ENCODE measurements around the gene ZNF230. TPM values are rescaled to one million over a fixed set of nuclear protein-coding genes. Genes with fewer than 3 reads are reported as not detected.

ZNF230 gene
- total and polyA plus RNA-seq, 7 donors = 0.25 to 1.8 (median 1.0) TPM

DNA sequence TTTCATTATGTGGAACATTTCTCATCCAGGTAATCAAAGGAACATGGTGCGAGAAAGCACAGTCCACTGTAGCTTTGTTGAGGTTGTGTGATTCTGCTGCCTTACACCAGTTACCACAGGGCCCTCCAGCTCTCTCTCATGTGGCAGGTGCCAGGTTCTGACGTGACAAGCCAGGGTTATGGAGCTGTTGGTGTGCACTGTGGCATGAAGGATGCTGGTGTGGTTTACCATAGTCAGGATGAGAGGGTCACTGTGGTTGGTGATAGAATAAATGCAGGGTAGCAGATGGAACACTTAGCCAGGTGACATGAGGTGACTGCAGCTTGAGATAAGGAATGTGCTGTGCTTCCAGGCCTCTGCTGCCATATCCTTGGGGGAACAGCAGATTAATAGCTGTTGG lies 56.5 kb downstream of the ZNF230 start:
- ATAC-seq (no peak), DNase-seq (no peak)
- WGBS, 3 donors = 91 to 98% (median 93%) methylated on average over 2 of the region's 2 CpGs
- TF ChIP-seq, protein P1, sequence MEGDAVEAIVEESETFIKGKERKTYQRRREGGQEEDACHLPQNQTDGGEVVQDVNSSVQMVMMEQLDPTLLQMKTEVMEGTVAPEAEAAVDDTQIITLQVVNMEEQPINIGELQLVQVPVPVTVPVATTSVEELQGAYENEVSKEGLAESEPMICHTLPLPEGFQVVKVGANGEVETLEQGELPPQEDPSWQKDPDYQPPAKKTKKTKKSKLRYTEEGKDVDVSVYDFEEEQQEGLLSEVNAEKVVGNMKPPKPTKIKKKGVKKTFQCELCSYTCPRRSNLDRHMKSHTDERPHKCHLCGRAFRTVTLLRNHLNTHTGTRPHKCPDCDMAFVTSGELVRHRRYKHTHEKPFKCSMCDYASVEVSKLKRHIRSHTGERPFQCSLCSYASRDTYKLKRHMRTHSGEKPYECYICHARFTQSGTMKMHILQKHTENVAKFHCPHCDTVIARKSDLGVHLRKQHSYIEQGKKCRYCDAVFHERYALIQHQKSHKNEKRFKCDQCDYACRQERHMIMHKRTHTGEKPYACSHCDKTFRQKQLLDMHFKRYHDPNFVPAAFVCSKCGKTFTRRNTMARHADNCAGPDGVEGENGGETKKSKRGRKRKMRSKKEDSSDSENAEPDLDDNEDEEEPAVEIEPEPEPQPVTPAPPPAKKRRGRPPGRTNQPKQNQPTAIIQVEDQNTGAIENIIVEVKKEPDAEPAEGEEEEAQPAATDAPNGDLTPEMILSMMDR (IDR thresholded peaks at IDR 0.05) = no peak
- Histone ChIP-seq H3K36me3 (ENCODE audit: insufficient read depth in 1 of 2, low read depth in 1 of 2) (peaks cover 32 to 83% of the 10 kb centered on the region in 2 donors), H3K27me3 (ENCODE audit: insufficient read depth in 3 of 3, low read length in 2 of 3) (no peaks in the 10 kb centered on the region), H3K4me3 (no peak overlapping the region), H3K9me3 (peaks cover 36% of the 10 kb centered on the region), H3K4me1 (no peaks in the 10 kb centered on the region), H3K27ac (no peak overlapping the region)
- intact Hi-C loops (cut with DNase I) = loop anchor here (10.0 kb wide), 2 partner anchors 56 to 246 kb away; partner anchors contain the start of genes ZNF225 (in 1 of the 2) and ZNF235 (in 1 of the 2)

DNA sequence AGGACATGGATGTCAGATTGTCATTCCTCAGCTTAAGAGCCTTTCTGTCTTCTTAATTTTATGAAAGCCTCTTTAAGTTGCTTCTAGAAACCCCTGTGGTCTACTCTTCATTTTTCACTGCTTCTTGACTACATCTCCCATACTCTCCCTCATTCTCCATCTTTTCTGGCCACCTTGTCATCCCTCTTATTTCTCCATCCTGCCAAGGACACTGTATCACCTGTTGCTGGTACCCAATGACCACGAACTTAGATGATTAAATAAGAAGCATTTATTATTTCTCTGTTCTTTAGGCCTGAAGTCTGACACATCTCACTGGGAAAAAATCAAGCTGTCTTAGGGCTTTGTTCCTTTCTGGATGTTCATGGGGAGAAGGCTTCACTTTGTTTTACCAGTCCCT lies 58.3 kb downstream of the ZNF230 start:
- Histone ChIP-seq H3K27ac (no peak overlapping the region), H3K4me1 (no peaks in the 10 kb centered on the region), H3K27me3 (ENCODE audit: insufficient read depth in 3 of 3, low read length in 2 of 3) (no peaks in the 10 kb centered on the region), H3K36me3 (ENCODE audit: insufficient read depth in 1 of 2, low read depth in 1 of 2) (peaks cover 32 to 83% of the 10 kb centered on the region in 2 donors), H3K9me3 (peaks cover 46% of the 10 kb centered on the region), H3K4me3 (no peak overlapping the region)
- intact Hi-C loops (cut with DNase I) = no loop called here
- ATAC-seq (no peak), DNase-seq (no peak)
- 89 to 100% (median 95%) methylated on average over 1 of the region's 1 CpG for WGBS, 3 donors
- TF ChIP-seq, protein P1 (IDR thresholded peaks at IDR 0.05) = no peak

Other genes starting within 250 kb of the ZNF230 start
- 10 to 100 TPM; 11.6 to 27.1 (median 15.1) TPM for gene SMG9, start 248.0 kb upstream of the ZNF230 start, total RNA-seq
- 10 to 100 TPM; 10.1 to 29.1 (median 13.7) TPM for gene SMG9, start 248.0 kb upstream of the ZNF230 start, polyA plus RNA-seq
- under 1 TPM; 0.26 to 0.89 (median 0.40) TPM for gene KCNN4, start 222.0 kb upstream of the ZNF230 start, total RNA-seq
- under 1 TPM; 0.09 to 0.43 (median 0.21) TPM for gene KCNN4, start 222.0 kb upstream of the ZNF230 start, polyA plus RNA-seq
- gene LYPD5, start 200.5 kb upstream of the ZNF230 start, total RNA-seq = under 1 TPM; 0.23 to 0.79 (median 0.58) TPM
- under 1 TPM; 0.22 to 0.27 (median 0.26) TPM for gene LYPD5, start 200.5 kb upstream of the ZNF230 start, polyA plus RNA-seq
- gene ZNF283, start 175.6 kb upstream of the ZNF230 start, total RNA-seq = 1 to 10 TPM; 3.1 to 8.7 (median 4.6) TPM
- 1 to 10 TPM in 2 of 3 donors, under 1 TPM in 1; 0.79 to 7.8 (median 1.0) TPM for gene ZNF283, start 175.6 kb upstream of the ZNF230 start, polyA plus RNA-seq
- gene ZNF404, start 119.0 kb upstream of the ZNF230 start, total RNA-seq = 1 to 10 TPM in 2 of 4 donors, under 1 TPM in 2; 0.67 to 2.2 (median 1.3) TPM
- 1 to 10 TPM in 1 of 3 donors, under 1 TPM in 2; 0.27 to 3.8 (median 0.76) TPM for gene ZNF404, start 119.0 kb upstream of the ZNF230 start, polyA plus RNA-seq
- 1 to 10 TPM; 3.5 to 9.5 (median 4.9) TPM for gene ZNF45, start 67.7 kb upstream of the ZNF230 start, total RNA-seq
- gene ZNF45, start 67.7 kb upstream of the ZNF230 start, polyA plus RNA-seq = 1 to 10 TPM; 2.0 to 7.2 (median 2.3) TPM
- gene ZNF221, start 51.7 kb upstream of the ZNF230 start, total RNA-seq = 1 to 10 TPM in 2 of 4 donors, under 1 TPM in 2; 0.54 to 2.5 (median 1.2) TPM
- gene ZNF221, start 51.7 kb upstream of the ZNF230 start, polyA plus RNA-seq = under 1 TPM; 0.23 to 0.93 (median 0.75) TPM
- 1 to 10 TPM; 1.5 to 4.0 (median 2.5) TPM for gene ZNF155, start 18.8 kb upstream of the ZNF230 start, total RNA-seq
- 1 to 10 TPM; 1.5 to 2.3 (median 1.6) TPM for gene ZNF155, start 18.8 kb upstream of the ZNF230 start, polyA plus RNA-seq
- 1 to 10 TPM in 3 of 4 donors, under 1 TPM in 1; 0.47 to 1.9 (median 1.6) TPM for gene ZNF222, start 22.4 kb downstream of the ZNF230 start, total RNA-seq
- 1 to 10 TPM; 2.1 to 4.0 (median 2.4) TPM for gene ZNF222, start 22.4 kb downstream of the ZNF230 start, polyA plus RNA-seq
- gene ZNF223, start 49.1 kb downstream of the ZNF230 start, total RNA-seq = 1 to 10 TPM in 1 of 4 donors, under 1 TPM in 3; 0.19 to 1.5 (median 0.64) TPM
- 1 to 10 TPM; 1.4 to 2.3 (median 1.6) TPM for gene ZNF223, start 49.1 kb downstream of the ZNF230 start, polyA plus RNA-seq
- 1 to 10 TPM in 2 of 4 donors, under 1 TPM in 2; 0.66 to 1.1 (median 0.91) TPM for gene ZNF284, start 69.2 kb downstream of the ZNF230 start, total RNA-seq
- gene ZNF284, start 69.2 kb downstream of the ZNF230 start, polyA plus RNA-seq = under 1 TPM; 0.32 to 0.82 (median 0.40) TPM
- 10 to 100 TPM in 1 of 4 donors, 1 to 10 TPM in 3; 3.6 to 10.2 (median 6.4) TPM for gene ZNF224, start 91.4 kb downstream of the ZNF230 start, total RNA-seq
- gene ZNF224, start 91.4 kb downstream of the ZNF230 start, polyA plus RNA-seq = 1 to 10 TPM; 3.2 to 6.8 (median 3.3) TPM
- gene ZNF225, start 110.4 kb downstream of the ZNF230 start, total RNA-seq = 1 to 10 TPM in 3 of 4 donors, under 1 TPM in 1; 0.61 to 2.9 (median 1.4) TPM
- gene ZNF225, start 110.4 kb downstream of the ZNF230 start, polyA plus RNA-seq = 1 to 10 TPM in 1 of 3 donors, under 1 TPM in 2; 0.46 to 1.4 (median 0.66) TPM
- gene ZNF234, start 138.6 kb downstream of the ZNF230 start, total RNA-seq = 1 to 10 TPM; 4.0 to 6.4 (median 4.1) TPM
- 1 to 10 TPM; 1.1 to 6.5 (median 1.6) TPM for gene ZNF234, start 138.6 kb downstream of the ZNF230 start, polyA plus RNA-seq
- 1 to 10 TPM; 4.4 to 8.6 (median 7.8) TPM for gene ZNF226, start 162.1 kb downstream of the ZNF230 start, total RNA-seq
- gene ZNF226, start 162.1 kb downstream of the ZNF230 start, polyA plus RNA-seq = 10 to 100 TPM in 1 of 3 donors, 1 to 10 TPM in 2; 2.5 to 12.0 (median 4.2) TPM
- gene ZNF227, start 209.6 kb downstream of the ZNF230 start, total RNA-seq = 10 to 100 TPM in 2 of 4 donors, 1 to 10 TPM in 2; 5.9 to 10.8 (median 10.1) TPM
- gene ZNF227, start 209.6 kb downstream of the ZNF230 start, polyA plus RNA-seq = 10 to 100 TPM in 1 of 3 donors, 1 to 10 TPM in 2; 2.3 to 10.6 (median 2.9) TPM